GM23338 (cell line): ENCODE data around the gene DCTPP1. TPM values are rescaled to one million over a fixed set of nuclear protein-coding genes. Genes with fewer than 3 reads are reported as not detected.

Experiments
- ATAC-seq: fragments of 200-7000 bp; cut with Tn5 transposase; 3 replicates; pipeline ENCODE4 v1.9.1; 2020
- DNase-seq: peaks from one replicate; pipeline ENCODE4 v3.0.0-alpha.2; 2015; ENCODE audit warnings: low spot score
- H2AFZ ChIP-seq: fragments of 200-600 bp; sonication (generic); 2 replicates; pipeline ENCODE4 v1.8.0; 2016; ENCODE audit warnings: antibody characterized with exemption, mild to moderate bottlenecking, moderate library complexity
- H3F3A ChIP-seq: fragments of 200-600 bp; sonication (generic); replicated peaks from 2 replicates; pipeline ENCODE4 v1.8.0; 2017; ENCODE audit warnings: antibody characterized with exemption, mixed run types, low read depth
- H3K27ac ChIP-seq: fragments of 200-600 bp; sonication (generic); 2 replicates; pipeline ENCODE4 v1.6.1; 2016; ENCODE audit warnings: low read depth
- H3K27me3 ChIP-seq: fragments of 200-600 bp; sonication (generic); 2 replicates; pipeline ENCODE4 v1.8.0; 2016; ENCODE audit warnings: mild to moderate bottlenecking, mixed run types, moderate library complexity; ENCODE audit not compliant: insufficient read depth
- H3K36me3 ChIP-seq: fragments of 200-600 bp; sonication (generic); 2 replicates; pipeline ENCODE4 v1.8.0; 2016; ENCODE audit warnings: mild to moderate bottlenecking; ENCODE audit not compliant: insufficient read depth
- H3K4me1 ChIP-seq: fragments of 200-600 bp; sonication (generic); 2 replicates; pipeline ENCODE4 v1.8.0; 2016; ENCODE audit warnings: mild to moderate bottlenecking, moderate library complexity; ENCODE audit not compliant: insufficient read depth
- H3K4me2 ChIP-seq: fragments of 200-600 bp; sonication (generic); 2 replicates; pipeline ENCODE4 v1.7.1; 2017; ENCODE audit warnings: mixed run types
- H3K4me3 ChIP-seq: fragments of 200-600 bp; sonication (generic); 2 replicates; pipeline ENCODE4 v1.6.1; 2016; ENCODE audit warnings: mixed run types
- H3K79me2 ChIP-seq: fragments of 200-600 bp; sonication (generic); replicated peaks from 2 replicates; pipeline ENCODE4 v1.8.0; 2017; ENCODE audit warnings: mild to moderate bottlenecking; ENCODE audit not compliant: insufficient read depth
- H3K9me2 ChIP-seq: fragments of 200-600 bp; sonication (generic); 2 replicates; pipeline ENCODE4 v1.8.0; 2017; ENCODE audit not compliant: insufficient read depth
- H4K20me1 ChIP-seq: fragments of 200-600 bp; sonication (generic); replicated peaks from 2 replicates; pipeline ENCODE4 v1.8.0; 2017; ENCODE audit warnings: mild to moderate bottlenecking; ENCODE audit not compliant: insufficient read depth
- H3K27ac Mint-ChIP-seq: 2 replicates; pipeline ENCODE4 v1.8.0; 2020; ENCODE audit warnings: inconsistent platforms, mild to moderate bottlenecking, moderate library complexity, mixed read lengths
- H3K27me3 Mint-ChIP-seq: 3 replicates; pipeline ENCODE4 v1.8.0; 2022; ENCODE audit warnings: low read depth, mild to moderate bottlenecking, moderate library complexity, mixed read lengths, inconsistent platforms; ENCODE audit not compliant: insufficient read depth, poor library complexity
- H3K36me3 Mint-ChIP-seq: 3 replicates; pipeline ENCODE4 v1.8.0; 2021; ENCODE audit warnings: low read depth, mild to moderate bottlenecking, inconsistent platforms, moderate library complexity, mixed read lengths
- H3K4me1 Mint-ChIP-seq: 3 replicates; pipeline ENCODE4 v1.8.0; 2020; ENCODE audit warnings: mild to moderate bottlenecking, inconsistent platforms, mixed read lengths
- H3K4me3 Mint-ChIP-seq: 3 replicates; pipeline ENCODE4 v1.8.0; 2021; ENCODE audit warnings: moderate library complexity, mild to moderate bottlenecking, inconsistent platforms, mixed read lengths
- H3K9me3 Mint-ChIP-seq: 3 replicates; pipeline ENCODE4 v1.8.0; 2020; ENCODE audit warnings: moderate library complexity, mild to moderate bottlenecking, inconsistent platforms, mixed read lengths
- CREB1 ChIP-seq: fragments of 250-450 bp; sonication (Bioruptor Pico); IDR thresholded peaks from 2 replicates; pipeline ENCODE4 v1.5.0; 2020; ENCODE audit warnings: low read depth, mild to moderate bottlenecking, moderate library complexity
- EZH2phosphoT487 ChIP-seq: fragments of 200-600 bp; sonication (generic); IDR thresholded peaks from one replicate; pipeline ENCODE4 v1.8.1; 2018; ENCODE audit warnings: antibody characterized with exemption; ENCODE audit not compliant: unreplicated experiment
- JUNB ChIP-seq: IDR thresholded peaks from one replicate; pipeline ENCODE4 v1.6.1; 2016; ENCODE audit warnings: antibody characterized with exemption; ENCODE audit not compliant: unreplicated experiment
- POLR2AphosphoS5 ChIP-seq: IDR thresholded peaks from 2 replicates; pipeline ENCODE4 v1.6.1; 2016; ENCODE audit warnings: antibody characterized with exemption, low read depth
- STAT1 ChIP-seq: IDR thresholded peaks from one replicate; pipeline ENCODE4 v1.6.1; 2016; ENCODE audit warnings: antibody characterized with exemption; ENCODE audit not compliant: unreplicated experiment
- ZNF114 ChIP-seq: fragments of 250-450 bp; sonication (Bioruptor Pico); IDR thresholded peaks from 2 replicates; pipeline ENCODE4 v1.5.0; 2020; ENCODE audit warnings: mild to moderate bottlenecking, moderate library complexity
- ZNF462 ChIP-seq: fragments of 250-450 bp; sonication (Bioruptor Pico); IDR thresholded peaks from 2 replicates; pipeline ENCODE4 v1.5.0; 2020; ENCODE audit warnings: mild to moderate bottlenecking, moderate library complexity
- polyA plus RNA-seq: library from polyadenylated mRNA; unstranded; fragments of >200 nt; fragmentation: Nextera tagmentation; extraction: Ambion mirVana; gene quantifications from 2 replicates; pipeline ENCODE4 v1.2.1, GENCODE V29; 2016
- total RNA-seq: library from RNA; depleted of rRNA; stranded (reverse); fragments of >200 nt; shearing (Covaris generic); gene quantifications from 2 replicates; pipeline ENCODE4 v1.2.3, GENCODE V29; 2014
- TF ChIP-seq, protein P1 (sequence below): IDR thresholded peaks from one replicate; pipeline ENCODE4 v1.6.1; 2018; ENCODE audit warnings: antibody characterized with exemption; ENCODE audit not compliant: unreplicated experiment
- TF ChIP-seq, protein P2 (sequence below): IDR thresholded peaks from 2 replicates; pipeline ENCODE4 v1.6.1; 2016; ENCODE audit warnings: antibody characterized with exemption

The DCTPP1 gene
- total and polyA plus RNA-seq, 2 experiments from 2014 or later, result 54.1 to 58.3 TPM

DNA sequence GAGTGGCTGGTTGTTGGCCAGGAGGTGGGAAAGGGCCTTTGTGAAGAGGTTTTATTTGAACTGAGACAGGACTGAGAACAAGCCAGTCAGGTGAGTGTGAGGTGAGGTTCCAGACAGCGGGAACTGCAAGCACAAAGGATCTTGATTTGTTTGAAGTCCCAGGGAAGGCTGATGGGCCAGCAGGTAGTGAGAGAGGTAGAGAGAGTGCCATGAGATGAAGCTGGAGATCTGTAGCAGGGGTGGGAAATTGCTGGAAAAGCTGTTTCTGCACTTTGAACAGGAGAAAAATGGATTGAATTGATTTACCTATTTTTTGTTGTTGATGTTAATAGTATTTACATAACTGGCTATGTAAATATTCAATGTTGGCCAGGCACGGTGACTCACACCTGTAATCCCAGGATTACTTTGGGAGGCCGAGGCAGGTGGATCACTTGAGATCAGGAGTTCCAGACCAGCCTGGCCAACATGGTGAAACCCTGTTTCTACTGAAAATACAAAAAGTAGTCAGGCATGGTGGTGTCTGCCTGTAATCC lies 7.7 kb upstream of the DCTPP1 start (continued):
- TF ChIP-seq, protein P1, sequence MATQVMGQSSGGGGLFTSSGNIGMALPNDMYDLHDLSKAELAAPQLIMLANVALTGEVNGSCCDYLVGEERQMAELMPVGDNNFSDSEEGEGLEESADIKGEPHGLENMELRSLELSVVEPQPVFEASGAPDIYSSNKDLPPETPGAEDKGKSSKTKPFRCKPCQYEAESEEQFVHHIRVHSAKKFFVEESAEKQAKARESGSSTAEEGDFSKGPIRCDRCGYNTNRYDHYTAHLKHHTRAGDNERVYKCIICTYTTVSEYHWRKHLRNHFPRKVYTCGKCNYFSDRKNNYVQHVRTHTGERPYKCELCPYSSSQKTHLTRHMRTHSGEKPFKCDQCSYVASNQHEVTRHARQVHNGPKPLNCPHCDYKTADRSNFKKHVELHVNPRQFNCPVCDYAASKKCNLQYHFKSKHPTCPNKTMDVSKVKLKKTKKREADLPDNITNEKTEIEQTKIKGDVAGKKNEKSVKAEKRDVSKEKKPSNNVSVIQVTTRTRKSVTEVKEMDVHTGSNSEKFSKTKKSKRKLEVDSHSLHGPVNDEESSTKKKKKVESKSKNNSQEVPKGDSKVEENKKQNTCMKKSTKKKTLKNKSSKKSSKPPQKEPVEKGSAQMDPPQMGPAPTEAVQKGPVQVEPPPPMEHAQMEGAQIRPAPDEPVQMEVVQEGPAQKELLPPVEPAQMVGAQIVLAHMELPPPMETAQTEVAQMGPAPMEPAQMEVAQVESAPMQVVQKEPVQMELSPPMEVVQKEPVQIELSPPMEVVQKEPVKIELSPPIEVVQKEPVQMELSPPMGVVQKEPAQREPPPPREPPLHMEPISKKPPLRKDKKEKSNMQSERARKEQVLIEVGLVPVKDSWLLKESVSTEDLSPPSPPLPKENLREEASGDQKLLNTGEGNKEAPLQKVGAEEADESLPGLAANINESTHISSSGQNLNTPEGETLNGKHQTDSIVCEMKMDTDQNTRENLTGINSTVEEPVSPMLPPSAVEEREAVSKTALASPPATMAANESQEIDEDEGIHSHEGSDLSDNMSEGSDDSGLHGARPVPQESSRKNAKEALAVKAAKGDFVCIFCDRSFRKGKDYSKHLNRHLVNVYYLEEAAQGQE, result no peak
- TF ChIP-seq CREB1 (CRISPR knock-in tag), result no peak
- no peak for TF ChIP-seq JUNB
- TF ChIP-seq POLR2AphosphoS5, result no peak
- no peak for TF ChIP-seq STAT1
- TF ChIP-seq, protein P2, sequence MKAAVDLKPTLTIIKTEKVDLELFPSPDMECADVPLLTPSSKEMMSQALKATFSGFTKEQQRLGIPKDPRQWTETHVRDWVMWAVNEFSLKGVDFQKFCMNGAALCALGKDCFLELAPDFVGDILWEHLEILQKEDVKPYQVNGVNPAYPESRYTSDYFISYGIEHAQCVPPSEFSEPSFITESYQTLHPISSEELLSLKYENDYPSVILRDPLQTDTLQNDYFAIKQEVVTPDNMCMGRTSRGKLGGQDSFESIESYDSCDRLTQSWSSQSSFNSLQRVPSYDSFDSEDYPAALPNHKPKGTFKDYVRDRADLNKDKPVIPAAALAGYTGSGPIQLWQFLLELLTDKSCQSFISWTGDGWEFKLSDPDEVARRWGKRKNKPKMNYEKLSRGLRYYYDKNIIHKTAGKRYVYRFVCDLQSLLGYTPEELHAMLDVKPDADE, result no peak

GRCh38 chr16:30434852-30435251 lies 5.0 kb upstream of the DCTPP1 start:
- no peak overlapping the region for H3K27ac Mint-ChIP-seq
- no peaks in the 10 kb centered on the region; the same call in 1 of the 2 replicates for H4K20me1 ChIP-seq
- H3K36me3 Mint-ChIP-seq, result no peaks in the 10 kb centered on the region
- H2AFZ ChIP-seq, result no peak overlapping the region
- H3K4me3 Mint-ChIP-seq, result no peak overlapping the region
- H3K4me3 ChIP-seq, result no peak overlapping the region
- peaks cover 5% of the 10 kb centered on the region; the same call in 1 of the 2 replicates for H3K4me1 ChIP-seq
- peaks cover 6% of the 10 kb centered on the region; the same call in 1 of the 2 replicates for H3F3A ChIP-seq
- no peak for TF ChIP-seq STAT1
- TF ChIP-seq ZNF462 (CRISPR knock-in tag), result no peak
- no peak for TF ChIP-seq EZH2phosphoT487
- TF ChIP-seq CREB1 (CRISPR knock-in tag), result no peak
- TF ChIP-seq, protein P1, result no peak
- no peak for TF ChIP-seq ZNF114 (CRISPR knock-in tag)
- no peaks in the 10 kb centered on the region; the same call in 2 of the 3 replicates for H3K9me3 Mint-ChIP-seq
- H3K9me2 ChIP-seq, result no peaks in the 10 kb centered on the region
- no peak overlapping the region for H3K4me2 ChIP-seq
- H3K27me3 ChIP-seq, result 0 out of 2 replicates have a peak, but pooled peaks cover 3% of the 10 kb centered on the region
- H3K36me3 ChIP-seq, result no peaks in the 10 kb centered on the region
- peaks cover 11% of the 10 kb centered on the region for H3K27me3 Mint-ChIP-seq
- H3K4me1 Mint-ChIP-seq, result peaks cover 4% of the 10 kb centered on the region; the same call in 2 of the 3 replicates
- no peak for DNase-seq
- H3K27ac ChIP-seq, result no peak overlapping the region
- no peaks in the 10 kb centered on the region for H3K79me2 ChIP-seq
- no peak for ATAC-seq
